ENCODE measurements around the gene OPHN1.
A peak's percentile ranks its signal among the peaks of the same experiment; 100 is the strongest.

The OPHN1 gene

DNA sequence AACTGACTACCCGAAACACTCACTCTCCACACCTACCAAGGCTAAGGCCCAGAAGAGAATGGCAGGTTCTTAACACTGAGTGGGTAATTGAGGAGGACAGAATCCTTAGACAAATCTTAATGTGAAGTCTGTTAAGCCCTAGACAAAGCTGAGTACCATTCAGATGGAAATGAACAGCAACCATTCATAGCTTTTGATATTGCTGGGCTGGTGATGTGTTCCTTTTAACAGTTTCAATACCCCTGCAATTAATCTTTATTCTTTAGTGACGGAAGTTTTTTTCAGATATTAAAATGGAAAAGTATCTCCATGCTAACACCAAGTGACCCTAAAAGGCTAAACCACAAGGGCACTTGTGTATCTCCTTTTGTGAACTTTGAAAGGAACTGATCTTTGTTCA is 334.9 kb downstream of the OPHN1 start:
- no peak for DNase-seq
- TF ChIP-seq EZH2phosphoT487 (IDR thresholded peaks at IDR 0.05; ENCODE audit: low read length) (no peak), CTCF (IDR thresholded peaks at IDR 0.05; ENCODE audit: low read length) (no peak)
- Histone ChIP-seq H3F3A (ENCODE audit: insufficient read depth, low read length) (no peaks in the 10 kb centered on the region), H3K4me1 (ENCODE audit: low read length) (no peaks in the 10 kb centered on the region), H3K79me2 (ENCODE audit: low read length) (no peaks in the 10 kb centered on the region), H3K27ac (ENCODE audit: low read length) (no peak overlapping the region), H3K9ac (ENCODE audit: low read length) (no peak overlapping the region), H3K36me3 (replicated peaks; ENCODE audit: insufficient read depth, low read length) (no peaks in the 10 kb centered on the region), H3K4me2 (ENCODE audit: low read depth, low read length) (no peak overlapping the region), H3K4me3 (ENCODE audit: low read length) (no peak overlapping the region), H3K27me3 (replicated peaks; ENCODE audit: insufficient read depth, low read length) (no peaks in the 10 kb centered on the region), H2AFZ (ENCODE audit: low read length) (no peak overlapping the region), H3K9me2 (replicated peaks; ENCODE audit: insufficient read depth, low read length) (no peaks in the 10 kb centered on the region), H3K9me3 (replicated peaks; ENCODE audit: insufficient read depth, low read length) (no peaks in the 10 kb centered on the region), H4K20me1 (ENCODE audit: insufficient read depth, low read length) (no peaks in the 10 kb centered on the region)

GRCh38 chrX:68090266-68090665 is 343.0 kb downstream of the OPHN1 start:
- no peak overlapping the region for H3K4me3 ChIP-seq (ENCODE audit: low read length)
- H3K9me2 ChIP-seq (replicated peaks; ENCODE audit: insufficient read depth, low read length), result no peaks in the 10 kb centered on the region
- H3K9me3 ChIP-seq (replicated peaks; ENCODE audit: insufficient read depth, low read length), result no peaks in the 10 kb centered on the region
- H2AFZ ChIP-seq (ENCODE audit: low read length), result no peak overlapping the region
- DNase-seq, result no peak
- no peaks in the 10 kb centered on the region for H3K79me2 ChIP-seq (ENCODE audit: low read length)
- H3K4me2 ChIP-seq (ENCODE audit: low read depth, low read length), result no peak overlapping the region
- H4K20me1 ChIP-seq (ENCODE audit: insufficient read depth, low read length), result no peaks in the 10 kb centered on the region
- TF ChIP-seq EZH2phosphoT487 (IDR thresholded peaks at IDR 0.05; ENCODE audit: low read length), result no peak
- TF ChIP-seq CTCF (IDR thresholded peaks at IDR 0.05; ENCODE audit: low read length), result peak; percentile 14
- H3F3A ChIP-seq (ENCODE audit: insufficient read depth, low read length), result no peaks in the 10 kb centered on the region
- H3K4me1 ChIP-seq (ENCODE audit: low read length), result no peaks in the 10 kb centered on the region
- H3K9ac ChIP-seq (ENCODE audit: low read length), result no peak overlapping the region
- H3K36me3 ChIP-seq (replicated peaks; ENCODE audit: insufficient read depth, low read length), result no peaks in the 10 kb centered on the region
- H3K27me3 ChIP-seq (replicated peaks; ENCODE audit: insufficient read depth, low read length), result no peaks in the 10 kb centered on the region
- H3K27ac ChIP-seq (ENCODE audit: low read length), result no peak overlapping the region

DNA sequence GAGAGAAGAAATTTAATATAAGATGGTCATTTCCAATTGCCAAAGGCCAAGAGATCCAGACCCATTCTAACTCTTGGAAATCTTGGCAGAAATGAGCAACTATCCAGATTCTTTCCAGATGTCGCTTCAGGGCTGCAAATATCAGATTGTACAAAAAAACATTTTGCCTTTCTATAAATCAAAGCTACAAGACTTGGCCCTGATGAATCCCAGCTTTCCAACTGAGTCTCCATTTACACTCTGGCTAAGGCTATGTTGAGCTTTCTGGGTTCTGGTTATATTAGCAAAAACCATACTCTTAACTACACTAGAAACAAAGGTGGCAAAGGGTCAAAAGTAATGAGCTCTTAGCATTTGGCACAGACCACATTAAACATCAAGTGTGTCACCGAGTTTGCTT is 345.8 kb downstream of the OPHN1 start:
- Histone ChIP-seq H3K9me2 (replicated peaks; ENCODE audit: insufficient read depth, low read length) (no peaks in the 10 kb centered on the region), H2AFZ (ENCODE audit: low read length) (no peak overlapping the region), H3K79me2 (ENCODE audit: low read length) (no peaks in the 10 kb centered on the region), H3K9me3 (replicated peaks; ENCODE audit: insufficient read depth, low read length) (no peaks in the 10 kb centered on the region), H4K20me1 (ENCODE audit: insufficient read depth, low read length) (no peaks in the 10 kb centered on the region), H3K4me3 (ENCODE audit: low read length) (no peak overlapping the region), H3K9ac (ENCODE audit: low read length) (no peak overlapping the region), H3K4me2 (ENCODE audit: low read depth, low read length) (no peak overlapping the region), H3K4me1 (ENCODE audit: low read length) (no peaks in the 10 kb centered on the region), H3F3A (ENCODE audit: insufficient read depth, low read length) (no peaks in the 10 kb centered on the region), H3K27ac (ENCODE audit: low read length) (no peak overlapping the region), H3K36me3 (replicated peaks; ENCODE audit: insufficient read depth, low read length) (no peaks in the 10 kb centered on the region), H3K27me3 (replicated peaks; ENCODE audit: insufficient read depth, low read length) (no peaks in the 10 kb centered on the region)
- DNase-seq, result no peak
- TF ChIP-seq CTCF (IDR thresholded peaks at IDR 0.05; ENCODE audit: low read length), result no peak
- no peak for TF ChIP-seq EZH2 (optimal IDR thresholded peaks at IDR 0.05; ENCODE audit: low read depth, low read length)
- TF ChIP-seq EZH2phosphoT487 (IDR thresholded peaks at IDR 0.05; ENCODE audit: low read length), result no peak

DNA sequence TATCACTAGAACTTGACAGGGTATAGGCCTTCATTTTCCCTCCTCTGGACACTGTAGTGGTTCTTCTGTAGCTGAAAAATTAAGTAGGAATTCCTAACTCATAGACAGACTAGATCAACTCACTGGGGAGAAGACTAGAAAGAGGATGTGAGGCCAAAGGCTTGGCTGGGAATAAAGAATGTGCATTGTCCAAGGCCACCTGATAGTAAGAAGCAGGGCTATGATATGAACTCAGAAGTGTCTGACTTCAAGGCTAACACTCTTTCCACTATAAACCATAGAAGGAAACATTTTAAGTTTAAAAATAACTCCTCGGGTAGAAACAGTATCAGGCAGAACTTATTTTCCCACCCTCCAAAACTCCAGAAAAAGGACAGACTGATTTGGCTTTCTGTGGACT is 346.6 kb downstream of the OPHN1 start:
- H3F3A ChIP-seq (ENCODE audit: insufficient read depth, low read length), result no peaks in the 10 kb centered on the region
- no peaks in the 10 kb centered on the region for H3K36me3 ChIP-seq (replicated peaks; ENCODE audit: insufficient read depth, low read length)
- H3K9ac ChIP-seq (ENCODE audit: low read length), result no peak overlapping the region
- H3K4me1 ChIP-seq (ENCODE audit: low read length), result no peaks in the 10 kb centered on the region
- no peak for TF ChIP-seq EZH2phosphoT487 (IDR thresholded peaks at IDR 0.05; ENCODE audit: low read length)
- TF ChIP-seq EZH2 (optimal IDR thresholded peaks at IDR 0.05; ENCODE audit: low read depth, low read length), result no peak
- H3K9me2 ChIP-seq (replicated peaks; ENCODE audit: insufficient read depth, low read length), result no peaks in the 10 kb centered on the region
- H4K20me1 ChIP-seq (ENCODE audit: insufficient read depth, low read length), result no peaks in the 10 kb centered on the region
- no peaks in the 10 kb centered on the region for H3K27me3 ChIP-seq (replicated peaks; ENCODE audit: insufficient read depth, low read length)
- H2AFZ ChIP-seq (ENCODE audit: low read length), result no peak overlapping the region
- no peak for DNase-seq
- no peak overlapping the region for H3K4me3 ChIP-seq (ENCODE audit: low read length)
- H3K4me2 ChIP-seq (ENCODE audit: low read depth, low read length), result no peak overlapping the region
- H3K9me3 ChIP-seq (replicated peaks; ENCODE audit: insufficient read depth, low read length), result no peaks in the 10 kb centered on the region
- H3K27ac ChIP-seq (ENCODE audit: low read length), result no peak overlapping the region
- no peaks in the 10 kb centered on the region for H3K79me2 ChIP-seq (ENCODE audit: low read length)

Data from MM.1S (cell line).